ENCODE results near the gene GLI2.

The GLI2 gene

DNA sequence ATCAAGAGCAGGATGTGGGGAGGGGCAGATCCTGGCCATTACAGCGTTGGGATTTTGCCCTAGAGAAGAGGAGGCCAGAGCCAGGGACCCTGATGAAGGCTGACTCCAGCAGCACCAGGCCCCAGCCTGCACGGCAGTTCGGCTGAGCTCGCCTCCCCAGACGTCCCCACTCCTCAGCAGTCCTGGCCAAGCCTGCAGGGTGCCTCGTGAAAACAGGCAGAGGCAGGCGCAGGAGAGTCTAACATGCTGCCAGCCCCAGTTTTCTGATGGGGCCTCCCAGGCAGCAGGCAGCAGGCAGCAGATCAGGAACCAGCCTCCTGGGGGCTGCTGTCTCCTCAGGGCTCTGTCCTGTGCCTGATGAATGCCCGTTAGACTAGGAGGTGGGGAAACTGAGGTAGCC, 19.7 kb upstream of the GLI2 start:
- no peak for FAIRE-seq

DNA sequence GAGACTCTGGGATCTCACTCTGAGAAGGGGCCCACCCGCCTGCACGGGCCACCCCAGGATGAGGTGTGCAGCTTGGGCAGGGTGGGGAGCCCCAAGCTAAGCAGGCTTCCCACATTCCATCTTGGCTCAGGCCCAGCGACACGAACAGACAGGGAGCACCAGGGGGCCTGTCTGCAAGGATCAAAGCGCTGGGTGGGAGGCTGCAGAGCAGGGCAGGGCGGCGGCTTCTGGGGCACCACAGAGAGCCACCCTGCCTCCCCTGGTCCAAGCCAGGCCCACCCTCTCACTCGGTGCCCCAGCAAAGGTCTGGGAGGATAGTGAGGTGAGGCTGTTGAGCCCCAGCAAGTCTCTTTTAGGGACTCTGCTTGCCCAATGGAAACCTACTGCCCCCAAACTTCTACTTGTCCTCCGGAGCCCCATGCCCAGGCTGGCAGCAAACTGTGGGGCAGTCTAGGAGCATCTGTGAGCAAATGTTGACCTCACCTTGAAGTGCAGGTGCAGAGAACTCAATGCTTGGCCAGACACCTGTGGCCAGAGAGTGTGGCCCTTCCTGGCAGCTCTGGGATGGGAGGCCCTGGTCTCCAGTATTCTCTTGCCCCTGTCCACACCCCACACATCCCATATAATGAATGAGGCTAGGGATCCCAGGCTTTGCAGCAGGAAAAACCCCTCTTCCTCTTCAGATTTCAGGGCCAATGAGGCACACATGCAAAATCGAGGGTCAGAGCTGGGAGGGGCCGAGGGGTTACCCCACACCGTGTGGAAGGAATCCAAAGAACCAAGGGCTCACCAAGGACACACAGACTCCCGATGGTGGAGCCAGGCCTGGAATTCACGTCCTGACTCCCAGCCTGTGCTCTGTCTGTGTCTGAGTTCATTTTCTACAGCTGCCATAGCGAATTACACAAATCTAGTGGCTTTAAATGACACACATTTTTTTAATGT, 18.8 kb upstream of the GLI2 start:
- no peak for FAIRE-seq

DNA sequence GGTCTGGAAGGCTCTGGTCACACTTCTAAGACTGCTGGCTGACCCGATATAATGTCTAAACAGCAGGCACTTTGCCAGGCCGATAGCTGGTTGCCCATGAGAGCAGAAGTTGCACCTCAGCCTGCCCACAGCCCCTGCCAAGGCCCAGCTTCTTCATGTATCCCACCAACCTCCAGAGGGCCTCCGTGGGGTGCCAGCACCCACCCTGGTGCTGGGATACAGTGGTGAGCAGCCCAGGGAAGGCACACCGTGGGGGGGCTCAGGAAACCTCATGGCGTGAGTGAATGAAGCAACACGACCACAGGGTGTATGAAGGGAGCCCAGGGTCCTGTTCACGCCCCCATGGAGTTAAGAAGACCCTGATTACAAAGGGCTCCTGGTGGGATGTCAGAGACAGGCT, 16.2 kb upstream of the GLI2 start:
- no peak for FAIRE-seq

DNA sequence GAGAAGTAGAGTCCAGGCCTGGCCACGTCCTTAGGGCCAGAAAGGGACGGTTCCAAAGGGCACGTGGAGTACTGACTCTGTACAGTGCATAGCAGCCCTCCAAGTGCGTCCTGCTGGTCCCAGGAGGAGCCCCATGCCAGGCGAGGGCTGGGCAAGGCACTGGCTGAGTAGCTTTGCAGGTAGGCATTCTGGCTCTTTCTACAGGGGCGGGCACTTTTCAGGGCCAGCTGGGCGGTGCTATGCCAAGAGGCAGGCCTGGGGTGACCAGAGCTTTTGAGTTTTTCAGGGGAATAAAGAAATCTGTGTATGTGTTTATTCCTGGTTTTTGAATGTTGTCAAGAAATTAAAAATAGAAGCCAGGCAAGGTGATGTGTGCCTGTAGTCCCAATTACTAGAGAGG, 15.4 kb upstream of the GLI2 start:
- FAIRE-seq: no peak

DNA sequence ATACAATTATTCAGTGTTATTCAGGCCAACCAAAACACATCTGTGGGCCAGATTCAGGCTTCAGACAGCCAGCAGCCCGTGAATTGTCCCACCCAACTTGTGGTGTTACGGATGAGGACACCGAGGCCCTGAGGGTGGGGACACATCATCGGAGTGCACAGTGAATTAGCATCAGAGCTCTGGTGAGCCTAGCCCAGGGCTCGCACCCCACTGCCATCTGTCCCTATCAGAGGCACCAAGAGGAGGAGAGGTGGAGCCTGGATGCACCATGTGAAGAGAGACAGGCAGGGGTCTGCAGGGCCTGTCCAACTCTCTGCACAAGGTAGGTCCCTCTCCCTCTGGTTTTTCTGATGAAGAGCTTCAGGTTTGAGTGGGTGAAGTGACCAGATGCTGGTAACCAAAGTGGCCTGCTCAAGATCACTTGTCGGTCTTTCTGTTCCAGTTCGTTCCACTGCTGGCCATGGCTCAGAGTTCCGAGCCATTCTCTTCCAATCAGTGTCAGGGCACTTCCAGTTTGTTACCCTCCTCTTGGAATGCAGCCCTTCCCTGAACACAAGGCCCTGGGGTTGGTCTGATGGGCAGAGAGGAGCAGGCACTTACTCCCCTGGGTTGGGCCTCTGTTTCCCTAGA, 14.8 kb upstream of the GLI2 start:
- FAIRE-seq: no peak

DNA sequence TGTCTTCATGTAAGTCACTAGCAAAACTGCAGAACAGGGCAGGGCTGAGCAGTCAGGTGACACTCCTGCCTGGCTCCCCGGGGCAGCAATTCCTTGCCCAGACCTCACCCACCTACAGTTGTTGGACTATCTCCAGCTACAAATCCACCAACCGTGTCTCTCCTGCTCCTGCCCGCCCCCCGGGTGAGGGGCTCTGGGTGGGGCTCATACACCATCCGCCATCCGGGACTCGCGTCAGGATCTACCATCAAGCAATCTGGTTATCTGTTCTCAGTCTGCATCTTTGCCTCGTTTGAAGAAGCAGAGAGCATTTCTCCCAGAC, 13.5 kb upstream of the GLI2 start:
- FAIRE-seq: no peak

DNA sequence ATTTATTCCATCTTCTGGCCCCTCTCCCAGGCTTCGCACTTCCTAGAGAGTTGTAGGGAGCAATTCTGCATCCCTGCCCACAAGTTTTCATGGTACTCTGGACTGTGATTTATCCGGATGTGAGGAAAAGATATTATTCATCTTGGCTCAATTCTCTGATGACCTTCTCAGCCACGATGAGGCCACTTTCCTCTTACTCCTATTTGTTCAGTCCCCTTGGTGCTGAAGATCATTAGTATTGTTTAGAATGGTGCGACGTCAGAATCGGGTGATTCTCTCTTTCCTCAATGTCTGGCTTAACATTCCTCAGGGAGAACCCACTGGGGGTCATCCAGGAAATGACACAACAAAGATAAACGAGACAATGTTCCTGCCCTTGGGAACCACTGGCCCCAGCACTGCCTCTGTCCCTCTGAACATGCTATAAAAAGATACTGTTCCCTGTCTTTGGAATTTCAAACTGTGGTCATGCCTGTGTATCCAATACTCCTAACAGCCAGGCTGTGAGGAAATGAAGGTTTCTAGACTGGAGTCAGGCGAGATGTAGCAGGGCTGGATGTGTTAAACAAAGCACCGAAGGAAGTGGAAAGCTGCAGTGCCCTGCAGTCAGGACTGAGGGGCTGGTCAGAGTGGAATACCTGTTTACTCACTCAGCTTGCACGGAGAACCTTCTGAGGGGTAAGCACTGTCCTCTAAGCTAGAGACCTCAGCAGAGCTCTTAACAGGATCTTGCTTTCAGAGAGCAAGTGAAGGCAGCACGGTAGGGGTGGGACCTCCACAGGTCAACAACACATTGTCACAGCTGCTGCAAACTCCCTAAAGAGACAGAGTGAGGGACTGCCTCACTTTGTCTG, 12.9 kb upstream of the GLI2 start:
- no peak for FAIRE-seq

DNA sequence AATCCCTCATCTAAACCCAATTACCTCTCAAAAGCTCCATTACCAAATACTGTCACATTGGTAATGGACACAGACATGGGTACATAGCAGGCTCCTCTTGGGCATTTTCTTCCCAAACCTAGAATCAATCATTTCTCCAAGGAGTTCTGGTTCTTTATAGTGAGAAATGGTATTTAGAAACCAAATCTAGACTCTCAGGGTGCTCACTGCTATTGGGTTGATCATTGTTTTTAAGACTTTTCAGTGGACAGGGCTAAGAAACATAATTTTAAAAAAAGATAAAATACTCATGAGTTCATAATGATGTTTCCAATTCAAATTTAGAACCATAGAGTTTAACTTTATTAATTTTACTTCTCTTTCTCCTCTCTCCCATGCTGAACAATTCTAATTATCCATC, 9.4 kb upstream of the GLI2 start:
- FAIRE-seq: no peak

DNA sequence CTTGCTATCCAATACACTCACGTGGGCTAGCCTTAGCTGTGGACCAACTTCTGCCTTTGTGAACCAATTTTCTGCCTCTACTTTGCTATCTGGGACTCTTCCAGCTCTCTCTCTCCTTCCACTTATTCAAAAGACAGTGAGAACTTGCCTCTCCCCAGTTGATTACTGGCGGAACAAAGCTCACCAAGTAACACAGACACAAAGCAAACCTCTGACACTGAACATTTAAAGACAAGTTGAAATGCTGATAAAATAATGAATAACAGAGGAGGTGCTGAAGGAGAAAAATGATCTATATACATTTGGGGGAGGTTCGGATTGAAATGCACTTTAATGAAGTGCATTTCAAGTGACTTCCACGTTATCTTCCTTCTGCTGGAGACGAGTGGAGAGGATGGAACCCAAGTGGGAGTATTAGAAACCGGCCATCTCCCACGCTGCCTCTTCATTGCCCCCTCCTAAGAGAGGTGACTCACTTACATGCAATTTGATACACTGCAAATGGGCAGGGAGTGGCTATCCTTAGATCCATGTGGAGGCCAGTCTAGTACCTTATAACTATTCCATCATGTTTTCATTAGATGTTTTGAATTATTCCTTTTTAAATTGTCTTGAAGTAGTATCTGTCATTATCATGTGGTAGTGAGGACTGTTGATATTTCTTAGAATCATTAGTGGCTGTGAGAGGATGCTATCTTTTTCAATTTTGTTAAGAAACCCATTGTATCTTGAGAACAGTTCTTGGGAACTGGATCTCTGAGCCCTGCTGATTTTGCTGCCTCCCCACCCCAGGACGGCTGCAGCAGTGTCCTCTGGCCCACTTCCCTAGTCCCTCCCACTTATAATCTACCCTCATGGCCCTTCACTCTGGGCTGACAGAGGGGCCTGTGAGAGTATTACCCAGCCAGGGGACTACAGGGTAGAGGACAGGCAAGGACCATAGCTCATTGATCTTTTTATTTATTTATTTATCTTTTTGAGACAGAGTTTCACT, 6.0 kb upstream of the GLI2 start:
- no peak for FAIRE-seq

DNA sequence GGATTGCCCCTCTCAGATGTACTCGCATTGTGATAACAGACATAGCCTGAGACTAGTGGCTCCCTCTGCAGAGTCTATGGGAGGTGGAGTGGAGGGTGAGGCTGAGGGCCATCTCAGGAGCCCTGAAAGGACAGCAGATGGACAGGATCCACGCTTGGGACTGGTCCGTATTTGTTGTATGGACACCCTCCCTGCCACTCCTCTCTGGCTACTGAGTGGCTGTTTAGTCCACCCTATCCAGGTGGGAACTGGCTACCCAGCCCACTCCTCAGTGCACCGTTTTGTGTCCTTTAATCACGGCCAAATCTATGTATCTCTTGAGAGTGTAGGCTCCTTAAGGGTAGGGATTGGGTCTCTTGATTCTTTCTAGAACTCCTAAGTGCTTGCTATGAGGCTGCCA, 4.5 kb upstream of the GLI2 start:
- FAIRE-seq: no peak

DNA sequence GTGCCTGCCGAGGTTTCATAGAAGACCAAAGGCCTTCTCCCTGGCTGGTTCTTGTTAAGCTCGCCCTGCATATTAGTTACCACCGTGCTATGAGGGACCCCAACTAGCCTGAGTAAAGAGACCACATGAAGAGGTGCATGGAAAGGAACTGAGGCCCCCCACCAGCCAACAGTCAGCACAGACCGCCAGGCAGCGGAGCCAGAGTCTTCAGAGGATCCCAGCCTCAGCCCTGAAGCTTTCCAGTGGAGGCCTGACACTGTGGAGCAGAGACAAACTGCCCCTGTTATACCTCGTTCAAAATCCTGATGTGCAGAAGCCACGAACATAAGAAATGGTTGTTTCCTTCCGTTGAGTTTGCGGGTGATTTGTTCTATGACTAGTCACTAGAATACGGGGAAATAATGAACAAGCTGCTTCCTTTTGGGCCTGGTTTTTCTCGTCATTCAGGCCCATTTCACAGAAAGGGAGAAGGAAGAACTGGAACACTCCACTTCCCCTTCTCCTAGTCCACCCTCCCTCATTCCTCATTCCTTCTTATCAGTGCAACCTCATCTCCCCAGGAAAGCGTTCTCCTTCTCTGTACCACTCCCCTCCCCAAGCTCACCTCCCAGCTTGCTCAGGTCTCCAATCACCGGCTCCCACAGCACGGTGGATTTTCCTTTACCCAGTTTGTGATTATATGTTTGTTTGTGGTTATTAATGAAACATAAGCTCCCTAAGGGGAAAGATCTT, 3.0 kb upstream of the GLI2 start:
- FAIRE-seq: no peak

DNA sequence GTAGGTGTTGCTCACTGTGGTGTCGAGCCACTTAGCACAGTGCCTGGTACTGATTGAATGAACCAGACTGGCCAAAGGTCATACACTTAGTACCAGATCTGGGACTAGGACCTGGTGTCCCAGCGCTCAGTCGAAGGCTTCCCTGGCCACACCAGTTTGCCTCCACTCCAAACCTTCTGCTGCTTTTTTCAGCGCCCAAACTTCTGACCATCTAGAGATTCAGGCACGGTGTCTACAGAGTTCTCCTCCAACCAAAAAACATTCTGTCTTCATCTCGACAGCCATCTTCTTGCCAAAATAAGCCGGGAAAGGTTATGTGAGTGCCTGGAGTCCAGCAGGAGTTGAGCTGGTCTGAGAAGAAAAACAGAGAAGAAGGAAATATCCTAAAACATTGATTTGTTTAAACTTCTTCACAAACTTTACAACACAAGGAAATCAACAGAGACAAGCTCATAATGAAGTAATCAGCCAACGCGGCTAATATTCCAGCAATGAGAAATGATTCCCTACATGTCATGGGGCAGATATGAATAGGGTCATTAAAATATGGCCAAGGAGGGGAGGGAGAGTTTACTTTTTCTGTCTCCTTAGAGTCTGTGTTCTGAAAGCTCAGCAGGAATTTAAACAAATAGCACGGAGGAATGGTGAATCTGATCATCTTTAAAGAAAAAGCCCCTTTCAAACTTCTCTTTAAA, 2.3 kb upstream of the GLI2 start:
- no peak for FAIRE-seq

DNA sequence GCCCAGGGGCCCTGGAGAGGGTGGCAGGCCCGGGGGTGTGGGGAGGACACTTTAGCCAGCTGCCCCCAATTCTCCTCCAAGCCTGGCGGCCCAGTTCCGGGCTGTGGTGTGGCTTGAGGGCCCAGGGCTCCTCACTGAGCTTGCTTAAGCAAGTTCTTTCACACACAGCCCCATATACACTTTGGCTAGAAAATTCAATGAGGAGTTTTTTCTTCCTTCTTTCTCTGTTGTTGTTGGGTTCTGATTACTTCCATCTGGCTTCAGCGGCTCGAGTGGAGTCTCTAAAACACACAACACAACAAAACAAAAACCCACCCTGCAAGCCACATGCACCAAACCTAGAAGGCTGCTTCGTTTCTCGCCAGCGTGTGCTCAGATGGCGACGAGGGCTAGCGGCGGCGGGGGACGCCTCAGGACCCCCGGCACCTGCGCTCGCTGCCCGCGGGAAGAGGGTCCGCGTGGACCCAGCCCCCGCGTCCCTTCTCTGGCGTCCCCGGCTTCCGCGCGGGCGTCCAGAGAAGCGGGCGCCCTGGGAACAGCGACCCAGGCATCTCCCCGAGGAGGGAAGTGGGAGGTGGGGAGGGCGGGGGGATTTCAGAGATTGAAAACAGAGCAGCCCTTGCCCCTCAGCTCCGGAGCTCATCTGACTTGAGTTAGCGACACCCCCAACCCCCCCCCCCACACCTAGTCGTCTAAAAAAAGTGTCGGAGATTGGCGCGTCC, 577 bp upstream of the GLI2 start:
- no peak for FAIRE-seq

DNA sequence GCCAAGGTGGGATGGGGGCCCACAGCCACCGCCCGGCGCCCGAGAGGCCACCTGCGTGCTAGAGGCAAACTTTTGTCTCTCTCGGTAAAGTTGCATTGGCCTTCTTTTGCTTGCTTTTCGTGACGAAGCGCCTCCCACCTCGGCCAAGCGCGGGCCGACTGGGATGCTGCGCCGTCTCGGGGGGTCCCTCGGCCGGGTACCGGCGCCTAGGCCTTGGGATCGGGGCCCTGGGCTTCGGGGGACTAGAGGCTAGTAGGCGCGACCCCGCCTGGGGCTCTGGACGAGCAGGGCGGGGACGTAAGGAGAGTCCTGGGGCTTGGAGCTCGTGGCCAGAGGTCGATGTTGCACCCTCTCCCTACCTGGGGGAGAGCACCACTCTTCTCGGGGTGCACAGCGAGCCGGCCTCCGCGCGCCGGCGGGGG, 545 bp downstream of the GLI2 start:
- no peak for FAIRE-seq

DNA sequence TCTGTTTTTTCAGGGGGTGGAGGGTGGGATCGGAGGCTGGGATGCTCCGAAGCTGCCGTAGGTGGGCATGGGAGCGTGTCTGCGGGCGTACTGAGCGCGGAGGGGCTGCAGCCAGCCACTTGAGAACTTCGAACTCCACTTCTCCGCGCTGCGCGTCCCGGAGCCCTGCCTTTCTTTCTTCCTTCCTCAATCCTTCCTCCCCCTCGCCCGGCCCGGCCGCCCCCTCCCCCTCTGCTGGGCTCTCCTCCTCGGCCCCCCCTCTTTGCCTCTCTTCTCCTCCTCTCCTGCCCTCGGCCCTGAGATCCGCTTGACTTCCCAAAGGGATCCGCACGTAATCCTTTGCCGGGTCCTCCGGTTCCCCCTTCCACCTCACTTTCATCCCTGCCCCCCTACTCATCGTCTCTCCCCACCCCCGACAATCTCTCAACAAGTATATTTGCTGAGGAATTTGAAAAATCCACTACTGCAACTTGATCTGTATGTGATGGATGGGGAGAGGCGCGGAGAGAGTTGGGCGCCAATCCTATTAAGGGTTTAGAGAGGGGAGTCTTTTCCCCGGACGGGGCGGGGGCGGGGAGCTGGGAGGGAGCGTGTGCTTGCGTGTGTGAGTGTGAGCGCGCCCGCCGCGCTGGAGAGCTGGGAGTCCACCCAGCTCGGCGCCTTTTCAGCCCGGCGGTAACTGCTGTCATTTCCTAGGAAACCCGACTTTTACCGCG, 1.1 kb downstream of the GLI2 start:
- no peak for FAIRE-seq

DNA sequence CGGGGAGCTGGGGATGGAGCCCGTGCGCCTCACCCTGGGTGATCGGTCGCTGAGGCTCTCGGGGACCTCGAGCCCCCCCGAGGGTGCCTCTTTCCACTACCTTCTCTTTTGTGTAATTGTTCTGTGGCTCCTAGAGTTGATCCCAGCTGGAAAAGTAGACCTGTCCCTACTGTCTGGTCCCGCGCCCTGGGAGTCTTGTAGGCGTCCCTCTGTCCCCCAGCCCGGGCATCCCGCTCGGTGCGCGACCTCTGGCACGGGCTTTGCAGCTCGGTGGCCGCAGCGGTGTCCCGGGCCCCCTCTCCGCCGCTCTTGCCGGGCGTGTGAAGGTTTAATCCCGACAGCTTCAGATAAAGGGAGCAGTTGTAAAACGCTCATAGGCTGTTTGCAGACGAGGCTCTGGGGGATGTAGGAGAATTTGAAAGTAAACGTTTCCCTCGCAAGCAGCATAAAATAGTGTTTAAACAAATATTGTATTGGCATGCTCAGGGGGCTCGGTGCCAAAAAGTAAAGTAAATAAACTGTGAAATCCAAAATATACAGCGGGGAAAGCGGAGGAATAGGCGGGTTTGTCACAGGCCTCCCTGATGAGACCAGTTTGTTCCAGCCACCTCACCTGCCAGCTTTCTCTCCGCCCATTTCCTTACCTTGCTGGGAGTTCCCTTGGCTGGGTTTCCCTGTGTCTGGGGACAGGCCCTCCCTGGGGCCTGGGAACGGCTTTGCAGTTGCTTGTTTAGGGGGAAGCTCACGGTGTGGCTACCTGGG, 1.9 kb downstream of the GLI2 start:
- FAIRE-seq: no peak

DNA sequence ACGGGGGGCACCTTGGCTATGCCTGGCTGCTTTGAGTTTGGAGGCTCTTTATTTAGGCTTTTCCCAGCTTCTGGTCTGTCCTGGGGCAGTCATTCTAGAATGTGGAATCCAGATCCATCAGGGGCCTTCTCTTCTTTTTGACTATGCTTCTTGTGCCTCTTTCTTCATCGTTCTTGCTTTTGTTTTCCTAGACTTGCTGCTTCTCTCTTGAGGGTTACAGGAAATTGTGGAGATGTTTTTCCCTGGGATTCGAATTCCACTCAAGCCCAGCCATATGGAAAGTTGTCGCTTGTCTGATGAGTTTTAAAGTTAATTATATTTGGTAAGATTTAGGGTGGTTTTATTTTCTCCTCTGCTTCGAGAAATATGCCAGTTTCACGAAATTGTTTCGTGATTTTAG, 2.4 kb downstream of the GLI2 start:
- no peak for FAIRE-seq

DNA sequence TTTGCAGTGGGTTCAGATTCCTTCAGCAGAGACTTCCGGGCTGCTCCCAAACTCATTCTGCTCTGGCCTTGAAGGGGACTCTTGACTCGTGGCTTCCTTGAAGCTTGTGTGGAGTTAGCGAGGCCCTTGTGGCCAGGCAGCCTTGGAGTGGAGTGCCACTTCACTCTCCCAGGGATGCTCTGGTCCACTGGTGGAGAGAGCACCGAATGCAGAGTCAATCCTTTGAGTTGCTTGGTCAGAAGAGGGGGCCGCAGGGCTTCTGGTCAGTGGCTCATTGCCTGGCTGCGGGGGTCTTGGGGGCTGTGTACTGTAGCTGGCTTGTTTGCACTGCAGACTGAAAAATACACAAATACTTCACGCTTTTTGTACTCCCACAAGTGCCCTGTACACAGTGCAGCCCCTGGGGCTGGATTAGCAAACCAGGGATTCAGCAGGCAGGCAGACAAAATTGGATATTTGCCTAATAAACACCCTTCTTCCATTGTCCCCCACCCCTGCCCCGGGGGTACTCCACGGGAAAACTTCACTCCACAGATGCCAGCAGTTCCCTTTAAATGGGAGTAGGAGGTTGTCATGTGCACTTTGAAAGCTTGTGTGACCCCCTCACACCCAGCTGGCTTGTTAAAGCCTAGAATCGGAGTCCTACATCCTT, 3.2 kb downstream of the GLI2 start:
- no peak for FAIRE-seq
